ENCODE data around the gene H2BK1. TPM values are rescaled to one million over a fixed set of nuclear protein-coding genes. Genes with fewer than 3 reads are reported as not detected.

The H2BK1 gene
- total and polyA plus RNA-seq, 2 of the 13 experiments (the other 11 are each of a cell fraction or from before 2014, with no cell fraction given): not detected

GRCh38 chr7:151218170-151218569, 7.9 kb upstream of the H2BK1 start:
- no peak overlapping the region for H3K4me2 ChIP-seq (ENCODE audit: low read depth, low read length)

More at GRCh38 chr7:151218170-151218569, 7.9 kb upstream of the H2BK1 start:
- Histone ChIP-seq H3K36me3 (replicated peaks in 1 of 2; ENCODE audit: control insufficient read depth in 1 of 2, insufficient read depth in 2 of 2, low read length in 2 of 2) (peaks cover 34 to 82% of the 10 kb centered on the region in 2 experiments; a peak in 4 of 5 replicates), H4K20me1 (ENCODE audit: insufficient read depth, low read length) (no peaks in the 10 kb centered on the region), H3K27me3 (ENCODE audit: control insufficient read depth in 1 of 2, insufficient read depth in 2 of 2, low read length in 2 of 2) (no peaks in the 10 kb centered on the region), H3K9ac (ENCODE audit: insufficient read depth, low read depth, low read length) (no peak overlapping the region), H3K27ac (ENCODE audit: extremely low read length, insufficient read depth, low read length) (no peak overlapping the region), H2AFZ (ENCODE audit: low read length) (no peak overlapping the region), H3K9me3 (ENCODE audit: low read length) (no peaks in the 10 kb centered on the region), H3K79me2 (ENCODE audit: insufficient read depth, low read length) (no peaks in the 10 kb centered on the region), H3K4me3 (replicated peaks in 1 of 3; ENCODE audit: insufficient read depth in 1 of 3, low read depth in 2 of 3, low read length in 3 of 3) (no peak overlapping the region), H3K4me1 (ENCODE audit: insufficient read depth, low read length) (no peaks in the 10 kb centered on the region)
- ChIA-PET CTCF (ENCODE audit: low intra/inter-chr PET ratio, low total read pairs) (no interaction called here), POLR2A (no interaction called here)
- WGBS (ENCODE audit: low lambda C conversion rate): 92% methylated on average over 7 of the region's 9 CpGs
- intact Hi-C loops (cut with micrococcal nuclease; ENCODE audit: unreplicated experiment): no loop called here
- no peak for TF ChIP-seq NONO (IDR thresholded peaks at IDR 0.05)
- TF ChIP-seq NONO (CRISPR knock-in tag; conservative IDR thresholded peaks at IDR 0.05): no peak
- TF ChIP-seq PBX3 (CRISPR knock-in tag; IDR thresholded peaks at IDR 0.05; ENCODE audit: borderline replicate concordance): no peak
- no peak for TF ChIP-seq GFI1 (CRISPR knock-in tag; IDR thresholded peaks at IDR 0.05; ENCODE audit: borderline replicate concordance)
- TF ChIP-seq, protein P1, sequence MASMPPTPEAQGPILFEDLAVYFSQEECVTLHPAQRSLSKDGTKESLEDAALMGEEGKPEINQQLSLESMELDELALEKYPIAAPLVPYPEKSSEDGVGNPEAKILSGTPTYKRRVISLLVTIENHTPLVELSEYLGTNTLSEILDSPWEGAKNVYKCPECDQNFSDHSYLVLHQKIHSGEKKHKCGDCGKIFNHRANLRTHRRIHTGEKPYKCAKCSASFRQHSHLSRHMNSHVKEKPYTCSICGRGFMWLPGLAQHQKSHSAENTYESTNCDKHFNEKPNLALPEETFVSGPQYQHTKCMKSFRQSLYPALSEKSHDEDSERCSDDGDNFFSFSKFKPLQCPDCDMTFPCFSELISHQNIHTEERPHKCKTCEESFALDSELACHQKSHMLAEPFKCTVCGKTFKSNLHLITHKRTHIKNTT (CRISPR knock-in tag; IDR thresholded peaks at IDR 0.05): no peak
- no peak for TF ChIP-seq ONECUT2 (CRISPR knock-in tag; IDR thresholded peaks at IDR 0.05)
- TF ChIP-seq HDAC2 (CRISPR knock-in tag; IDR thresholded peaks at IDR 0.05): no peak
- TF ChIP-seq ZNF772 (CRISPR knock-in tag; IDR thresholded peaks at IDR 0.05): no peak
- no peak for TF ChIP-seq U2AF1 (optimal IDR thresholded peaks at IDR 0.05; ENCODE audit: low read depth, low read length)
- TF ChIP-seq RXRB (CRISPR knock-in tag; IDR thresholded peaks at IDR 0.05; ENCODE audit: borderline replicate concordance): no peak
- ATAC-seq (no peak), FAIRE-seq (no peak), DNase-seq (ENCODE audit: low spot score) (no peak)
- in situ Hi-C loops (cut with HindIII; ENCODE audit: extremely low pct_ligation_motif_present, low pct_unique_long_range_greater_than_20kb): no loop called here
- no TSS peak for BruUV-seq (replicated peaks)
